Measurements from ENCODE around the gene SPA17.

The SPA17 gene

DNA sequence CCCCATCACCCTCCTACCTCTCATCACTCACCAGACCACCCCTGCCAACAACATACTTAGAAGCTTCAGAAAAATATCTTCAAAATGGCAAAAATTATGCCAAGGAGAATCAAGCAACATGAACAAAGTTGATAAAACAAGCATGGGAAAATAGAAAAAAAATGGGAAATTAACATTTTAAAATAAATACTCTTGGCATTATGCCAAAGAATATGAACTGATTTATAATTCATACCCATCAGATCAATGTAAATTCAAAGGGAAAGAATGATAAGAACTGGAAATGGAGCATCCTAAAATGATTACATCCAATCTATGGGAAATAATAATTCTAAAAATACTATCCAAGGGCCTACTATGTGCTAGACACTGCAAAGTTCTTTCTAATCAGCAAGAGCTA is 12.2 kb upstream of the SPA17 start:
- H3K27ac ChIP-seq (ENCODE audit: insufficient read depth, low read depth, low read length, poor library complexity, severe bottlenecking) = no peak overlapping the region
- H3K36me3 ChIP-seq (ENCODE audit: control insufficient read depth, insufficient read depth, low read length) = no peaks in the 10 kb centered on the region
- H3K9me3 ChIP-seq (ENCODE audit: control insufficient read depth, low read length) = no peaks in the 10 kb centered on the region
- no peak overlapping the region for H3K4me3 ChIP-seq (ENCODE audit: insufficient read depth, low read depth, low read length)
- peaks cover 10% of the 10 kb centered on the region for H3K4me1 ChIP-seq (ENCODE audit: control insufficient read depth, insufficient read depth, low read length)
- H3K27me3 ChIP-seq (ENCODE audit: control insufficient read depth, insufficient read depth, low read length, poor library complexity, severe bottlenecking) = no peaks in the 10 kb centered on the region

DNA sequence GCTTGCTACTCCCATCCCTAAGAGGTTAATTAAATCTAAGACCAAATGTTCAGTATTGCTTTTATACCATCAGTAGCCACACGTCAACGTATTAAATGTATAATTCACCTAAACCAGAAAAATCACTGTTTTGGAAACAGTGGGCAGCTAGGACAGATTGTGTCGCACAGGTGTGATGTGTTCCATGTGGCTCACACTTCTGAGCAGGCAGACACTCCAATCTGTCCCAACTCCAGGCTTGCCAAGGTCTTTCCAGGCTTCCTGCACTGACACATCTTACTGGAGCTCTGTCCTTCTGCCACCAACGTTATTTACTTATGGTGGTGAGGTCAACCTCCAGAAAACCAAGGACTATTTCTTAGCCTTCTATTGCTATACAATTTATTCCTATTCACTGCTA is 11.6 kb upstream of the SPA17 start:
- Histone ChIP-seq H3K4me1 (ENCODE audit: control insufficient read depth, insufficient read depth, low read length) (peaks cover 6% of the 10 kb centered on the region), H3K27me3 (ENCODE audit: control insufficient read depth, insufficient read depth, low read length, poor library complexity, severe bottlenecking) (no peaks in the 10 kb centered on the region), H3K9me3 (ENCODE audit: control insufficient read depth, low read length) (no peaks in the 10 kb centered on the region), H3K36me3 (ENCODE audit: control insufficient read depth, insufficient read depth, low read length) (no peaks in the 10 kb centered on the region), H3K4me3 (ENCODE audit: insufficient read depth, low read depth, low read length) (no peak overlapping the region), H3K27ac (ENCODE audit: insufficient read depth, low read depth, low read length, poor library complexity, severe bottlenecking) (no peak overlapping the region)
- 88 to 92% methylated on average over 4 of the region's 4 CpGs for WGBS, 2 experiments

DNA sequence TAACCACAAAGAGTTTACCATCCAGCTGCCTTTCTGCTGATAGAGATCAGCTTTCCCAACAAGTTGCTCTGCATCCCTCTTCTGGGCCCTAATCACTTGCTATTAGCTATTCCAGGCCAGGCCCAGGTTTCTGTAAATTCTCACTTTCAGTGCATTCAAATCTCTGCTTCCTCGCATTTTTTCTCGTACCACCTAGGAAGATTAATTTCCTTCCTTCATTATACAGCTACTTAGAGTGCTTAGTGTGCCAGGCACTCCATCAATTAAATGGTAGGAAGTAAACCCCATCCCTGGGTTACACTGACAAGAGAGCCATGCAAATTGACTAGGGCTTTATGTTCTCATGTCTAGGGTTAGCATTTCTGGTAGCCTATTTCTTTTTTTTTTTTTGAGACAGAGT is 9.8 kb upstream of the SPA17 start:
- Histone ChIP-seq H3K27me3 (ENCODE audit: control insufficient read depth, insufficient read depth, low read length, poor library complexity, severe bottlenecking) (no peaks in the 10 kb centered on the region), H3K4me1 (ENCODE audit: control insufficient read depth, insufficient read depth, low read length) (no peaks in the 10 kb centered on the region), H3K9me3 (ENCODE audit: control insufficient read depth, low read length) (no peaks in the 10 kb centered on the region), H3K4me3 (ENCODE audit: insufficient read depth, low read depth, low read length) (no peak overlapping the region), H3K27ac (ENCODE audit: insufficient read depth, low read depth, low read length, poor library complexity, severe bottlenecking) (no peak overlapping the region), H3K36me3 (ENCODE audit: control insufficient read depth, insufficient read depth, low read length) (no peaks in the 10 kb centered on the region)
- WGBS, 2 experiments = 96 to 100% methylated on average over 2 of the region's 2 CpGs

DNA sequence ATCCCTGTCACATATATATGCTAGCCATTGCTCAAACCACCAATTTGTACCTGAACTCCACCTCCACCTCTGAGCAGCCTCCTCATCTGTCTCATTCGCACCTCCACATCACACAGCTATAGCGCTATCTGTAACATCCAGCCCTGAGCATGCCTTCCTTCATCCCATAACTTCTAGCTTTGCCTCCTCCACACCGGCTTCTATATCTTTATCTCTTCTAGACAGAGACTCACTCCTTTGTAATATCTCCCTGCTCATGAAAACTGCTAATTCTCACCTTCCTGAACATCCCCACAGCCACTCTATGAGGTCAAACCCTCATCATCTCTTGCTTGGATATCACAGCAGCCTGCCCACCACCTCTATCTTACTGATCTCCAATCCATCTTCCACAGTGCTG is 6.1 kb upstream of the SPA17 start:
- no peaks in the 10 kb centered on the region for H3K36me3 ChIP-seq (ENCODE audit: control insufficient read depth, insufficient read depth, low read length)
- H3K9me3 ChIP-seq (ENCODE audit: control insufficient read depth, low read length) = no peaks in the 10 kb centered on the region
- H3K4me3 ChIP-seq (ENCODE audit: insufficient read depth, low read depth, low read length) = no peak overlapping the region
- H3K4me1 ChIP-seq (ENCODE audit: control insufficient read depth, insufficient read depth, low read length) = no peaks in the 10 kb centered on the region
- H3K27me3 ChIP-seq (ENCODE audit: control insufficient read depth, insufficient read depth, low read length, poor library complexity, severe bottlenecking) = peaks cover 9% of the 10 kb centered on the region
- H3K27ac ChIP-seq (ENCODE audit: insufficient read depth, low read depth, low read length, poor library complexity, severe bottlenecking) = no peak overlapping the region
- 91 to 94% methylated on average over 3 of the region's 3 CpGs for WGBS, 2 experiments

DNA sequence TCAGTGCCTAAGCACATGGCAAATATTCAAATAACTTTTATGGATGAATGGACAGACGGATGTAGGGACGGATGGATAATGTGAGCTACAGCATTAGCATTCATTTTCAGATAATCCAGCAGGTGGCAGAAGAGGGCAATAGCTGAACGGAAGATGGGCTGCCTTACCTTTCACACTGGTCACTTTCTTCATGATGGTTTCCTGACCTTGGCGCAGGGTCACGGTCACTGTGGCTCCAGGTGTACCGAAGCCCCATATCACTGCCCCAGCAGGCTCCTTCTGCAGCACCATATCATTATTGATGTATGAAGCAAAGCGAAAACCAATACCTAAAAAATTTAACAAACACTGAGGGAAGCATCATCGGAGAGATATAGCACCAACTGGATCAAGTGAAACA is 4.5 kb upstream of the SPA17 start:
- WGBS, 2 experiments = 33 to 34% methylated on average over 8 of the region's 8 CpGs
- Histone ChIP-seq H3K9me3 (ENCODE audit: control insufficient read depth, low read length) (no peaks in the 10 kb centered on the region), H3K4me1 (ENCODE audit: control insufficient read depth, insufficient read depth, low read length) (peaks cover 5% of the 10 kb centered on the region), H3K4me3 (ENCODE audit: insufficient read depth, low read depth, low read length) (no peak overlapping the region), H3K27me3 (ENCODE audit: control insufficient read depth, insufficient read depth, low read length, poor library complexity, severe bottlenecking) (peaks cover 18% of the 10 kb centered on the region), H3K27ac (ENCODE audit: insufficient read depth, low read depth, low read length, poor library complexity, severe bottlenecking) (no peak overlapping the region), H3K36me3 (ENCODE audit: control insufficient read depth, insufficient read depth, low read length) (no peaks in the 10 kb centered on the region)

DNA sequence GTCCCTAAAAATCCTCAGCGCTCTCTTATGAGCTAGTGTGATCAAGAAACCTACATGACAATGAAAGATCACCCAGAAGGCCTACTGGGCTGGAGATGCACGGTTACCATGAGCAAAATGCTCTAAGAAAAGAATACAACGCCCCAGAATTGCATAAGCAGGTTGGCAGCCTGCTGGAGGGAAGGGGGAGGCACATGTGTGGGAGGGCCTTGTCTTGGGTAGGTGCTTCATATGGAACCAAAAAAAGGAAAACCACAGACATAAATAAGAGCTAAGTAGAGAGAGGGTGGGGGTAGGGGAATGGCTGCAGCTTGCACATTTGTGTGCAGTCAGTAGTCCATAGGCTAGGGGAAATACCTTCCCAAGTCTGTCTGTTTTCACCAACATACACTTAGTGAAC is 3.0 kb upstream of the SPA17 start:
- H3K36me3 ChIP-seq (ENCODE audit: control insufficient read depth, insufficient read depth, low read length) = no peaks in the 10 kb centered on the region
- peaks cover 18% of the 10 kb centered on the region for H3K27me3 ChIP-seq (ENCODE audit: control insufficient read depth, insufficient read depth, low read length, poor library complexity, severe bottlenecking)
- WGBS, 2 experiments = 60 to 67% methylated on average over 3 of the region's 3 CpGs
- H3K4me3 ChIP-seq (ENCODE audit: insufficient read depth, low read depth, low read length) = no peak overlapping the region
- H3K27ac ChIP-seq (ENCODE audit: insufficient read depth, low read depth, low read length, poor library complexity, severe bottlenecking) = no peak overlapping the region
- no peaks in the 10 kb centered on the region for H3K9me3 ChIP-seq (ENCODE audit: control insufficient read depth, low read length)
- peaks cover 5% of the 10 kb centered on the region for H3K4me1 ChIP-seq (ENCODE audit: control insufficient read depth, insufficient read depth, low read length)

DNA sequence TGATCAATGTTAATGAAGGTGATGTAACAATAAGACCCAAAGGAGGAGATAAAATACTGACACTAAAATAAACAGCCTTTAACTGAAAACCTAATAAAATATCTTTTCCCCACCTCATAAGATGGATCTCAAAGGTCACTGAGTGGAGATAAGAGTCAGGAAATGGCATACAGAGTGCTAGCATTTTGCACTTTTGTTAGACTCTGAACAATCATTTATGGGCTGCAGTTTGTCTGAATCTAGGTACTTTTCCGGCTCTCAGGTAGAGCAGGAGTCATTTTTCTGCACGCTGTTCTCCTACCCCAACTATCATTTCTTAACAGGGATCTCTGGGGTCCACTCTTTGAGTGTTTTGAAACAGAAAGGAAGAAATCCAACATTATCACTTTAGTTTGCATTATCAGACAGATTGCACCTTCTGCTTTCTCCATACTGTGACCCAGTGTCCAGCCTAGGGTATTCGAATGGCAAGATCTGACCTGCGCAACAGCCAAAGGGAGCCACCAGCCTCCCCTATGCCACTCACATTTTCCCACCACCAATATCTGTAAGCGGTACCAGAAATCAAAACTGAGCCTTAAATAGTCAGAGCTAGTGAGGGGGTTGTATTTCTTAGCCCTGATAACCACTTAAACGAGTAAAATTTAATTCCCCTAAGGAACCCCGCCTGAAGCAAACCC is 1.0 kb upstream of the SPA17 start:
- H3K4me1 ChIP-seq (ENCODE audit: control insufficient read depth, insufficient read depth, low read length) = peaks cover 5% of the 10 kb centered on the region
- no peaks in the 10 kb centered on the region for H3K36me3 ChIP-seq (ENCODE audit: control insufficient read depth, insufficient read depth, low read length)
- peak overlapping the region; percentile 72 for H3K4me3 ChIP-seq (ENCODE audit: insufficient read depth, low read depth, low read length)
- no peaks in the 10 kb centered on the region for H3K9me3 ChIP-seq (ENCODE audit: control insufficient read depth, low read length)
- no peak overlapping the region for H3K27ac ChIP-seq (ENCODE audit: insufficient read depth, low read depth, low read length, poor library complexity, severe bottlenecking)
- peaks cover 18% of the 10 kb centered on the region for H3K27me3 ChIP-seq (ENCODE audit: control insufficient read depth, insufficient read depth, low read length, poor library complexity, severe bottlenecking)
- 70 to 73% methylated on average over 7 of the region's 7 CpGs for WGBS, 2 experiments

DNA sequence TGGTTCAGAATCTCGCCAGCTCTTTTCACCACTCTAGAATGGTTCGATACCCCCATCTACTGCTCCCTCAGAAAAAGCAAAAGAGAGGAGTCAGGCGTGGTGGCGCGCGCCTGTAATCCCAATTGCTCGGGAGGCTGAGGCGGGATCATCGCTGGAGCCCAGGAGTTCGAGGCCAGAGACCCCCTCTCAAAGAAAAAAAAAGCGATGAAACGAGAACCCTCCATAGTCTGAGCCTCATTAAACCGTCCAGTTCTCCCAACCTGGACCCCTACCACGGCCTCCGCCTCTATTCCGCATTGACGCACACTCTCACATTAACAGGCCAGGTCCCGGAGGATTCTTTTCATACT is 439 bp downstream of the SPA17 start:
- Histone ChIP-seq H3K36me3 (ENCODE audit: control insufficient read depth, insufficient read depth, low read length) (no peaks in the 10 kb centered on the region), H3K4me3 (ENCODE audit: insufficient read depth, low read depth, low read length) (peak overlapping the region; percentile 72), H3K9me3 (ENCODE audit: control insufficient read depth, low read length) (no peaks in the 10 kb centered on the region), H3K4me1 (ENCODE audit: control insufficient read depth, insufficient read depth, low read length) (peaks cover 5% of the 10 kb centered on the region), H3K27ac (ENCODE audit: insufficient read depth, low read depth, low read length, poor library complexity, severe bottlenecking) (peak overlapping the region; percentile 80), H3K27me3 (ENCODE audit: control insufficient read depth, insufficient read depth, low read length, poor library complexity, severe bottlenecking) (peaks cover 18% of the 10 kb centered on the region)
- WGBS, 2 experiments = 47 to 49% methylated on average over 18 of the region's 18 CpGs

DNA sequence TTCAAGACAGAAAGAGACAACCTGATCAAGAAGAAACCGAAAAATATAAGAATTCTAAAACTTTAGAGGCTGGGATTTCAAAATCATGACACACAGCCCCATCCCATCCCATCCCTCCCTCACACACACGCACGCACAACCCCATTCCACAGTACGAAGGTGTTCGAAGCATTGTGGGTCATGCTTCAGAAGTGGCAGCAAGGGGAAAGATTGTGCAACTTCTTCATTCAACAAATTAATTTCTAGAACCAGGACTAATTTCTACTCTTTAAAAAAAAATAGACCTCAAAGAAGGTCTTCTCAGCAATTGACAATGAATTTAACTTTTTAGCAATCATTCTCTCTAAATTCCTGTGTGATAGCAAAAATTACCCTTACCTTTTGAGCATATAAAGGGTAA is 867 bp downstream of the SPA17 start:
- Histone ChIP-seq H3K9me3 (ENCODE audit: control insufficient read depth, low read length) (no peaks in the 10 kb centered on the region), H3K36me3 (ENCODE audit: control insufficient read depth, insufficient read depth, low read length) (no peaks in the 10 kb centered on the region), H3K4me1 (ENCODE audit: control insufficient read depth, insufficient read depth, low read length) (peaks cover 5% of the 10 kb centered on the region), H3K4me3 (ENCODE audit: insufficient read depth, low read depth, low read length) (peak overlapping the region; percentile 72), H3K27me3 (ENCODE audit: control insufficient read depth, insufficient read depth, low read length, poor library complexity, severe bottlenecking) (peaks cover 18% of the 10 kb centered on the region), H3K27ac (ENCODE audit: insufficient read depth, low read depth, low read length, poor library complexity, severe bottlenecking) (no peak overlapping the region)
- WGBS, 2 experiments = 90 to 93% methylated on average over 5 of the region's 5 CpGs

DNA sequence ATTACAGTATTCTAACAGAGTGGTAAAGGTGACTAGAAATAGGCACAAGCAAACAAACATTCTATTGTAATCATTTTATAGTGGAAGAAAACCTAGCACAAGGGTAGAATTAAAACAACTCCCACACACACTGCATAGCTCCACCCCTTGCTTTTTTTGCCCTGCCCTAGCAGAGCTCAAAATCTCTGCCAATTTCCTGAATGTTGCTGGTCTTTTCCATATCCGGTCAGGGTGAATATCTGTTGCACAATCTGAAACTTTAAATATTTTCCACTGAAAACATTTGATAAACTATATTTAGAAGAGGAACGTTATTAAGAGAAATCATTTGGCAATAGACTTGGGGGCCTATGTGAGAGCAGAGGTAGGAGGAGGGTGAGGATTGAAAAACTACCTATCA is 2.7 kb downstream of the SPA17 start:
- Histone ChIP-seq H3K4me3 (ENCODE audit: insufficient read depth, low read depth, low read length) (no peak overlapping the region), H3K4me1 (ENCODE audit: control insufficient read depth, insufficient read depth, low read length) (peaks cover 5% of the 10 kb centered on the region)

DNA sequence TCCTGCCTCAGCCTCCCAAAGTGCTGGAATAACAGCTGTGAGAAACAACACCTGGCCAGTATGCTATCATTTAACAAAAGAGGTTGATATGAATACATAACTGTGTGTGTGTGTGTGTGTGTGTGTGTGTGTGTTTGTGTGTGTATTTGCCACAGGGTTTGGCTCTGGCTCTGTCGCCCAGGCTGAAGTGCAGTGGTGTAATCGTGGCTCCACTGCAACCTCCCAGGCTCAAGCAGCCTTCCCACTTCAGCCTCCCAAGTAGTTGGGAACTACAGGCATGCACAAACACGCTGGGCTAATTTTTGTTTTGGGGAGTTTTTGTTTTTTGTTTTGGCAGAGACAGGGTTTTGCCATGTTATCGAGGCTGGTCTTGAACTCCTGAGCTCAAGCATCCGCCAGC is 4.7 kb downstream of the SPA17 start:
- peaks cover 8% of the 10 kb centered on the region for H3K36me3 ChIP-seq (ENCODE audit: control insufficient read depth, insufficient read depth, low read length)
- H3K4me3 ChIP-seq (ENCODE audit: insufficient read depth, low read depth, low read length) = no peak overlapping the region
- WGBS, 2 experiments = 92 to 93% methylated on average over 5 of the region's 5 CpGs
- no peak overlapping the region for H3K27ac ChIP-seq (ENCODE audit: insufficient read depth, low read depth, low read length, poor library complexity, severe bottlenecking)
- H3K4me1 ChIP-seq (ENCODE audit: control insufficient read depth, insufficient read depth, low read length) = no peaks in the 10 kb centered on the region
- peaks cover under 1% of the 10 kb centered on the region for H3K27me3 ChIP-seq (ENCODE audit: control insufficient read depth, insufficient read depth, low read length, poor library complexity, severe bottlenecking)
- no peaks in the 10 kb centered on the region for H3K9me3 ChIP-seq (ENCODE audit: control insufficient read depth, low read length)

More for the DNA sequence above, 2.7 kb downstream of the SPA17 start:
- 88 to 93% methylated on average over 1 to 2 of the region's 2 CpGs for WGBS, 2 experiments
- Histone ChIP-seq H3K9me3 (ENCODE audit: control insufficient read depth, low read length) (no peaks in the 10 kb centered on the region), H3K27ac (ENCODE audit: insufficient read depth, low read depth, low read length, poor library complexity, severe bottlenecking) (no peak overlapping the region), H3K36me3 (ENCODE audit: control insufficient read depth, insufficient read depth, low read length) (no peaks in the 10 kb centered on the region), H3K27me3 (ENCODE audit: control insufficient read depth, insufficient read depth, low read length, poor library complexity, severe bottlenecking) (peaks cover 18% of the 10 kb centered on the region)
